GM19099 (cell line): ENCODE measurements around the gene NEMP1.

Source experiments
- POLR2A ChIP-seq: IDR thresholded peaks from 3 replicates; pipeline ENCODE4 v1.6.1; 2011; ENCODE audit warnings: low read depth; ENCODE audit not compliant: insufficient read length; ENCODE audit errors: extremely low read depth

Gene NEMP1

DNA sequence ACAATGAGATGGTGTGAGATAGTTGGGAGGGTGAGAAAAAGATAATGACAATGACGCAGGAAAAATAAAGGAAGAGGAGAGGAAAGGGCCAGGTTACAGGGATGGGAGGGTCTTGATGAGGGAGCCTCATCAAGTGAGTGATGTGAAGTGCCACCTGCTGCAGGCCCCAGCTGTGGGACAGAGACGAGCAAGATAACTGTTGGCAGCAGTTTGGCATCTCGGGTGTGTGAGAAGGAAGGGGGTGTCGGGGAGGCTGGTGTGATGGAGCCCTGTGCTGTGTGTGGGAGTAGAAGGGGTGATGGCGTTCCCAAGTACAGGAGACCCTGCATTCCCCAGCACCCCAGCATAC, 50.8 kb downstream of the NEMP1 start:
- TF ChIP-seq POLR2A, result no peak

DNA sequence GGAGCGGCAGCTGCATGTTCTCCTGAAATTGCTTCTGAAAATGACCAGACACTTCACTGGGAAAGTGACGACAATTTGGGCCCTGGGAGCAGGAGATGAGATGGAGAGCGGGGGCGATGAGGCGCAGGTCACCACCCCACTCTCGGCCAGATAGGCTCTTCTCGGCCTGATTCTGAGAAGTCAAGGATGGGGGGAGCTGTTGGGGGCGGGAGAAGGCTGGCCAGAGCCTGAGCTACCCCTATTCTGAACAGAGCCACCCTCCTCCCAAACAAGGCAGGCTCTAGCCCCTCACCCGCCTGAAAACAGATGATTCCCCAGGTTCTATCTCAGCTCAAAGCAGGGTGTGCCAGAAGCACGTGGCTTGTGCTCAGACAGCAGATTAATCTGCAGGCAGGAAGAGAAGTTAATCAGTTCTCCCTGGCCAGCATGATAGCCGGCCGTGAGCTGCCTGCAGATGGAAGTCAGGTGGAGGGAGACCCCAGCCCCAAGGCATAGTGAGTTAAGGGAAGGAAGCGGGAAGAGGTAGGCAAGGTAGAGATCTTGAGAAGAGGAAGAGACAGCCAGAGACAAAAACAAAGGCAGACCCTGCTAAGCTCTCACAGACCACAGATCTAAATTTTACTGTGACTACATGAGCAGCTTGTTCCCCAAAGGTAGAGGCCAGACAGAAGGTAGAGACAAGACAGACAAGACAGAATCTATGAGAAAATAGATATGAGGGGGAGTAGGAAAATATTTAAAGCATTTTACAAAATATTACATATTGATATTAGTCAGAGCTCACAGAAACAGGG, 51.4 kb downstream of the NEMP1 start:
- TF ChIP-seq POLR2A, result no peak

GRCh38 chr12:57025196-57025595, 53.4 kb downstream of the NEMP1 start:
- TF ChIP-seq POLR2A, result no peak

DNA sequence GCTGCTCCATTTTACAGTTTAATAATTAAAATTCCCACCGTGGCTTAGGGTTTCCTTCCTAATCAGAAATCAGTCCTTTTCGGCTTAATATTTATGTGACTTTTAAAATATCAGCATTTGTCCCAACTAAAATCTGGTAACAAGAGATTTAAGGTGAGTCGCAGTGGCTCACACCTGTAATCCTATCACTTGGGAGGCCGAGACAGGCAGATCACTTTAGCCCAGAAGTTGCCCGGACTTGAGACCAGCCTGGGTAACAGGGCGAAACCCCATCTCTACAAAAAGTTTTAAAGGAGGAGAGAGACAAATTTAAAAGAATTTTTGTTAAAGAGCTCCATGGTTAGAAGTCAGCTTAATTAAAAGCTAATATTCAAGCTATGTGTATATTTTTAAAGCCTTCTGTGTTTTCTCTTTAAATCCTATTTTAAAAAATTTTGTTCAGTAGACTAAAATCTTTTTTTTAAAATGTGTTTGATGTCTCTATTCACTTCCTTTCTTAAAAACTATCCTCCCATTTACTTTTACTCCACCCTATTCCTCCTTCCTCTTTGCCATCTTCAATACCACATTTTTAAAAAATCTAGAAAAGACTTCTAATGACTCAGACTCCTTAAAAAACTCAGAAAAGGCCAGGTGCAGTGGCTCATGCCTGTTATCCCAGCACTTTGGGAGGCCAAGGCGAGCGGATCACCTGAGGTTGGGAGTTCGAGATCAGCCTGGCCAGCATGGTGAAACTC, 58.4 kb downstream of the NEMP1 start:
- no peak for TF ChIP-seq POLR2A

GRCh38 chr12:57018906-57019305, 59.7 kb downstream of the NEMP1 start:
- no peak for TF ChIP-seq POLR2A

GRCh38 chr12:57016348-57016747, 62.2 kb downstream of the NEMP1 start, which contains the start of gene TAC3:
TSS of gene TAC3 (minus strand) at chr12:57016529. CDS start at chr12:57015797, 732 bp downstream.
- no peak for TF ChIP-seq POLR2A

GRCh38 chr12:57012600-57013465, 65.8 kb downstream of the NEMP1 start:
- TF ChIP-seq POLR2A, result no peak

GRCh38 chr12:57011438-57012424, 66.9 kb downstream of the NEMP1 start:
- no peak for TF ChIP-seq POLR2A

- TF ChIP-seq POLR2A, result no peak
Measured at GRCh38 chr12:57010627-57011247, 67.9 kb downstream of the NEMP1 start.

DNA sequence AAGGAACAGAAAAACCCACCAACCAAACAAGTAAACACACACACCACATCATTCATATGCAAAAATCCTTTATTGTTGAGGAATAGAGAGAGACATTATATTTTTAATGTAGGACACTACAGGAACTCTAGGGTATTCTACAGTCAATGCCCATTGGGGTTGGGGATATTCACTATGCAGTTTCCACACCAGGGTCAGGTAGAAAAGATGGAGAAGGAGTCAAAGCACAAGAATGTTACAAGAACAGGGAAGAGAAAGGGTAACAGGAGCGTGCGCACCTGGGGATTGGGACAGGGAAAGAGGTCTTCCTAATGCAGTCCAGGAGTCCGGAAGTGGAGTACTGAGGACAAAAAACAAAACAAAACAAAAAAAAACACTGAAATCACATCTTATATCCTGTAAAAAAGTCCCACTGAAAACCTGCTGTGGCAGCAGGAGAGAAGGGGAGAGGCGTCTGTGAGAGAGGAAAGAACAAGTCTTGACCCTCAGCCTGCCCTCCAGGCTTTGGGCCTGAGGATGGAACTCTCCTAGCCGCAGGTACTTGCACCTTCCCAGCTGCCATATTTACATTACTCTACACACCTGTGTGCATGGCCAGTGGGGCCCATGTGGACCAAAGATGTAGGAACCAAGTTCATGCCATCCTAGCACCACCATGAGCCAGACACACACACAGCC, 68.5 kb downstream of the NEMP1 start:
- no peak for TF ChIP-seq POLR2A

- TF ChIP-seq POLR2A, result no peak
Measured at GRCh38 chr12:57008178-57008577, 70.4 kb downstream of the NEMP1 start.

GRCh38 chr12:57006809-57007475, 71.6 kb downstream of the NEMP1 start:
- TF ChIP-seq POLR2A, result no peak
